Measurements from ENCODE around the gene TMEM14B.
A peak's percentile ranks its signal among the peaks of the same experiment; 100 is the strongest.
"Not testable (repeated sequence)": the region's sequence is repeated elsewhere in the genome, so short reads cannot be mapped to it uniquely, and the experiment has no call there.

Gene TMEM14B

DNA sequence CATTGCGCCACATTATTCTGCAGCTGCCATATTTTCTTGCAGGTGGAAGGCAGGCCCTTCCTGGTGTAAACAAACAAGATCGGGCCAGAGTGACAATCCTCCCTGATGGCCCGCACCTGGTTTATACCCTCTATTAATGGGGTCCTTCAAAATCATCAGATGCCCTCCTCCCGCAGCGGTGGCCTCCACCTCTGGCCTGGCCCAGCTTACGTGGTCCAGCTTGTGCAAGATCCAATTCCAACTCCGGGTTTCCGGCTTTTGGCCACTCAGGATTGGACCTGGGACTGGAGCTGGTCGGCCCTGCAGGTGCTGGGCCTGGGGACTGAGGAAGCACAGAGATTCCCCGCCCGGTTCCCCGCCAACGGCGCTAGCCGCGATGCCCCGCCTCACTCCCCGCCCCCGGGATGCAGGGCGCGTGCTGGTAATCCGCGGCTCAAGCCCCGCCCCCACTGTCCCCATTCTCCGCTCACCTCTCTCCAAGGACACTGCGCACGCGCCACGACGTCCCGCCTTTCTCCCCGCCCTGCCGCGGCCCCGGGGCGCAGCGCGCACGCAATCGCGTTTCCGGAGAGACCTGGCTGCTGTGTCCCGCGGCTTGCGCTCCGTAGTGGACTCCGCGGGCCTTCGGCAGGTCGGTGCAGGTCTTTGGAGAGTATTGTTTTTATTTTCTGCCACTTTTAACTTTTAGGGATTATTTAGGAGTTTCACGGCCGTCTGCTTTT is at the start of gene TMEM14B:
Gene TMEM14B, plus strand, starts transcription at position 555 of the 722 bp plus-strand sequence. CDS start 1,441 bp downstream, outside the sequence.
- peak; percentile 98 for DNase-seq (ENCODE audit: low spot score)

GRCh38 chr6:10713962-10714361 is 33.6 kb upstream of the TMEM14B start:
- no peak for DNase-seq (ENCODE audit: low spot score)

- DNase-seq (ENCODE audit: low spot score) = no peak
Measured at GRCh38 chr6:10719296-10719963, 28.2 kb upstream of the TMEM14B start.

DNA sequence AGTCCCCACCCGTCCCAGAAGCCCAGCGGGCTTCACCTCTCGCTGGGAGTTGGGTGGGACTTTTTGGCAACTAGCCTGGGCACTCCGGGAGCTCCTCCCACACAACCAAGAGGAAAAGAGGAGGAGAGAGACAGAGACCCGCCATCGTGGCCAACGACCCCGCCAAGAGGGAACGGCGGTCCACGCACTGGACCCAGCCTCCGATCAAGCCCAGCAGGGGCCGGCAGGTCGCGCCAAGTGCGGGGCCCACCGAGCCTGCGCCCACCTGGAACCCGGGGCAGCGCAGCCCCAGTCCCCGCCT is 27.7 kb upstream of the TMEM14B start:
- no peak for DNase-seq (ENCODE audit: low spot score)

DNA sequence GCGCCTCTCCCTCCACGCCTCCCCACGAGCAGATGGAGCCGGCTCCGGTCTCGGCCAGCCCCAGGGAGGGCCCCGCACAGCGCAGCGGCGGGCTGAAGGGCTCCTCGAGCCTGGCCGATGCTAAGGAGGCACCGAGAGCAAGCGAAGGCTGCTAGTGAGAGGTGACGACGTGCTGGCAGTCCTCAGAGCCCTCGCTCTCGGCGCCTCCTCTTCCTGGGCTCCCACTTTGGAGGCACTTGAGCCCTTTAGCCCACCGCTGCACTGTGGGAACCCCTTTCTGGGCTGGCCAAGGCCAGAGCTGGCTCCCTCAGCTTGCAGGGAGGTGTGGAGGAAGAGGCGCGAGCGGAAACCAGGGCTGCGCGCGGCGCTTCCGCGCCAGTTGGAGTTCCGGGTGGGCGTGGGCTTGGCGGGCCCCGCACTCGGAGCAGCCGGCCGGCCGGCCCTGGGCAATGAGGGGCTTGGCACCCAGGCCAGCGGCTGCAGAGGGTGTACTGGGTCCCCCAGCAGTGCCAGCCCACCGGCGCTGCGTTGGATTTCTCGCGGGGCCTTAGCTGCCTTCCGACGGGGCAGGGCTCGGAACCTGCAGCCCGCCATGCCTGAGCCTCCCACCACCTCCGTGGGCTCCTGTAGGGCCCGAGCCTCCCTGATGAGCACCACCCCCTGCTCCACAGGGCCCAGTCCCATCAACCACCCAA is 27.2 kb upstream of the TMEM14B start:
- no peak for DNase-seq (ENCODE audit: low spot score)

GRCh38 chr6:10720960-10721849 is 26.4 kb upstream of the TMEM14B start:
- not testable (repeated sequence) for DNase-seq (ENCODE audit: low spot score)

DNA sequence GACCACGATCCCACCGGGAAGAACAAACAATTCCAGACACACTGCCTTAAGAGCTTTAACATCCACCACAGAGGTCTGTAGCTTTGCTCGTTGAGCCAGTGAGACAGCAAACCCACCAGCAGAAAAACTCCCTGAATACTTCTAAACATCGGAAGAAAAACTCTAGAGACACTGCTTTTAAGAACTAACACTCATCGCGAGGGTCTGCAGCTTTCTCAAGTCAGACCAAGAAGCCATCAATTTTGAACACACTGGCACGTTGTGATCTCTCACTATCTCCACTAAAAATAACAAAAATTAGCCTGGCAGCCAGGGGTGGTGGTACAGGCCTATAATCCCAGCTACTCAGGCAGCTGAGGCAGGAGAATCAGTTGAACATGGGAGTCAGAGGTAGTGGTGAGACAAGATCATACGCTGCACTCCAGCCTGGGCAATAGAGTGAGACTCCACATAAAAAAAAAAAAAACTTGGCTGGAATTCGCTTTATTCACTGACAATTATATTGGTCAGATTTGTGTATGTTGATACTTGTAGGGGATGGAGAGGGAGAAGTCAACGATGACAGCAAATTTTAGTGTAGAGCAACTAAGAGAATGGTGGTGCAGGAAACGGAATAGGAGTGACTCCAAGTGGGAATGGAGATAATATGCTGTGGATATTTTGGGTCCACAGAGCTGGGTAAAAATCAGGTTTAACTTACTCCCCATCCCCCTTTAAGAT is 25.6 kb upstream of the TMEM14B start:
- DNase-seq (ENCODE audit: low spot score) = no peak

DNA sequence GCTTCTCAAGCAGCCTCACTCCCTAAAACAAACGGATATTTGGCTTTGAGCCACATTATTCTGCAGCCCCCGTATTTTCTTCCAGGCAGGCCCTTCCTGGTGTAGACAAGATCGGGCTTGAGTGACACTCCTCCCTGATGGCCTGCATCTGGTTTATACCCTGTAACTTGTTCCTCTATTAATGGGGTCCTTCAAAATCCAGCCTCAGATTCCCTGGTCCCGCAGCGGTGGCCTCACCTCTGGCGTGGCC is 25.1 kb upstream of the TMEM14B start:
- no peak for DNase-seq (ENCODE audit: low spot score)

- peak; percentile 99 for DNase-seq (ENCODE audit: low spot score)
Measured at GRCh38 chr6:10722820-10723566, 24.6 kb upstream of the TMEM14B start, which contains the start of gene TMEM14C. Gene TMEM14C, plus strand, starts transcription at chr6:10723070. Its CDS starts 1,544 bp downstream, at chr6:10724614.

GRCh38 chr6:10723567-10723881 is 24.1 kb upstream of the TMEM14B start:
- DNase-seq (ENCODE audit: low spot score) = no peak

GRCh38 chr6:10725044-10725443 is 22.6 kb upstream of the TMEM14B start:
- DNase-seq (ENCODE audit: low spot score) = no peak

DNA sequence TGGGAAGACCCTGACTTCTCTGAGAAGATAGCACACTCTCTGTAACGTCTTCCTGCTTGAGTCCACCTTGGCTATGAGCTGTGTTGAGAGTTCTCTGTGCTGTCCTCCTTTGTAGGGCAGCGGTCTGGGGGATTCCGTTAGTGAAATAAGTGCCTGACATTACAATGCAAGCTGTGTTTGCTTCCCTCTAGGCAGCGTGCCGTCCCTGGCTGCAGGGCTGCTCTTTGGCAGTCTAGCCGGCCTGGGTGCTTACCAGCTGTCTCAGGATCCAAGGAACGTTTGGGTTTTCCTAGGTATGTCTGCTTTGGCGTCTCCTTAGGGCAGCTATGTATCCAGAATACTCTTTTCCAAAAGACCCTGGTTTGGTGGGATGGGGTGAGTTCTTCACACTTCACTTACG is 21.9 kb upstream of the TMEM14B start:
- DNase-seq (ENCODE audit: low spot score) = peak; percentile 72

- peak; percentile 47 for DNase-seq (ENCODE audit: low spot score)
Measured at GRCh38 chr6:10730254-10730653, 17.4 kb upstream of the TMEM14B start.

DNA sequence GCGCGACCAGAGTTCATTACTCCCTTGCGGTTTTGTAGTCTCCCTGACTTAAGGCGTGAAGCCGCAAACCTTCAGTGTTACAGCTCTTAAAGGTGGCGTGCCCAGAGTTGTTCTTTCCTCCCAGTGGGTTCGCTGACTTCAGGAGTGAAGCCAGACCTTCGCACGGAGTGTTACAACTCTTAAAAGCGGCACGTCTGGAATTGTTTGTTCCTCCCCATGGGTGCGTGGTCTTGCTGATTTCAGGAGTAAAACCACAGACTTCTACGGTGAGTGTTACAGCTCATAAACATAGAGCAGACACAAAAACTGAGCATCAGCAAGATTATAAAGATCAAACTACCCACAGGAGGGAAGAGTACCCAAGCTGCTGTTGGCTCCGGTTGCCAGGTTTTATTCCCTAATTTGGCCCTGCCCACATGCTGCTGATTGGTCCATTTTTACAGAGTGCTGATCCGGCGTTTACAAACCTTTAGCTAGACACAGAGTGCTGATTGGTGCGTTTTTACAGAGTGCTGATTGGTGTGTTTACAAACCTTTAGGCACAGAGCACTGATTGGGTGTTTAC is 14.4 kb upstream of the TMEM14B start:
- no peak for DNase-seq (ENCODE audit: low spot score)

DNA sequence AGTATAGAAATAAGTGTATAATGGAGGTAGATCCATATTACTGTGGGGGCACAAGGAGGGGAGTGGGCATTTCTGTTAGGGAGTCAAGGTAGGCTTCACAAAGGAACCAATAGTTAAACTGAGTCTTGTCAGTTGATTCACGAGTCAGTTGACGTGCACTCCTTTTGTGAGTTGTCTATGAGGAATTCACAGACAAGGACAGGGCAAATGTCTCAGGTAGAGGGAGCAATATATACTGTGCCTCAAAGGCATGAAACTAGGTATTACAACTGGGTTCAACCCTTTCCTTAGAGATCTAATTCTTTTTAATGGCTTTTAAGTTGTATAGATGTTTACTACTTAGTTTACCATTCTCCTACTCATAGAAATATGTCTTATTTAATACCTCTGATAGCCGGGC is 13.7 kb upstream of the TMEM14B start:
- DNase-seq (ENCODE audit: low spot score) = no peak

DNA sequence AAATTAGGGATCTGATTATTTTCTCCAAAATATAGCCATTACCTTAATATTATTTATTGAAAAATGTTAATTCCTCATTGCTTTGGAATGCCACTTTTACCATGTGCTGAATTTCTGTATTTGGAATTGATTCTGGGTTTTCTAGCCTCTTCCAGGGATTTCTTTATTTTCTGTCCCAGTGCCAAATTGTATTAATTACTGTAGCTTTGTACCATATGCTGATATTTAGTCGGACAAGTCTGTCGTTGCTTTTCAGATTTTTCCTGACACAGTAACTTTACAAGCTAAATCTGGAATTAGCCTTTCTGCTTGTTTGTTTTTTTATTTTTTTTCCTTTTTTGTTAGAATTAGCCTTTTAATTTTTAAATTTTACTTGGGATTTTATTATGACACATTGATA is 10.9 kb upstream of the TMEM14B start:
- no peak for DNase-seq (ENCODE audit: low spot score)

GRCh38 chr6:10740061-10740460 is 7.5 kb upstream of the TMEM14B start:
- no peak for DNase-seq (ENCODE audit: low spot score)

DNA sequence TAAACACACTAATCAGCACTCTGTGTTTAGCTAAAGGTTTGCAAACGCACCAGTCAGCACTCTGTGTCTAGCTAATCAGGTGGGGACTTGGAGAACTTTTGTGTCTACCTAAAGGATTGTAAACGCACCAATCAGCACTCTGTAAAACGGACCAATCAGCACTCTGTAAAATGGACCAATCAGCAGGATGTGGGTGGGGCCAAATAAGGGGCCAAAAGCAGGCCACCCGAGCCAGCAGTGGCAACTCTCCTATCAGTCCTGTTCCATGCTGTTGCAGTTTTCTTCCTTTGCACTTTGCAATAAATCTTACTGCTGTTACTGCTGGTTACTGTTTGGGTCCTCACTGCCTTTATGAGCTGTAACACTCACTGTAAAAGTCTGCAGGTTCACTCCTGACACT is 6.0 kb upstream of the TMEM14B start:
- DNase-seq (ENCODE audit: low spot score) = not testable (repeated sequence)

DNA sequence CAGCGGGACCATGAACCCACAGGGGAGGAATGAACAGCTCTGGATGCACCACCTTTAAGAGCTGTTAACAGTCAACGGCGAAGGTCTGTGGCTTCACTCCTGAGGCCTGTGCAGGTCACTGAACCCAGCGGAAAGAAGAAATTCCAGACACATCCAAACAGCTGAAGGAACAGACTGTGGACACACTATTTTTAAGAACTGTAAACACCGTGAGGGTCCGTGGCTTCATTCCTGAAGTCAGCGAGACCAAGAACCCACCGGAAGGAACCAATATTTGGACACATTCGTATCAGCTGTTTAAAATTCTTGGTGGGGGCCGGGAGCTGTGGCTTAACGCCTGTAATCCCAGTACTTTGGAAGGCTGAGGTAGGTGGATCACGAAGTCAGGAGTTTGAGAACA is 5.4 kb upstream of the TMEM14B start:
- no peak for DNase-seq (ENCODE audit: low spot score)

GRCh38 chr6:10743515-10743914 is 4.1 kb upstream of the TMEM14B start:
- DNase-seq (ENCODE audit: low spot score) = no peak

DNA sequence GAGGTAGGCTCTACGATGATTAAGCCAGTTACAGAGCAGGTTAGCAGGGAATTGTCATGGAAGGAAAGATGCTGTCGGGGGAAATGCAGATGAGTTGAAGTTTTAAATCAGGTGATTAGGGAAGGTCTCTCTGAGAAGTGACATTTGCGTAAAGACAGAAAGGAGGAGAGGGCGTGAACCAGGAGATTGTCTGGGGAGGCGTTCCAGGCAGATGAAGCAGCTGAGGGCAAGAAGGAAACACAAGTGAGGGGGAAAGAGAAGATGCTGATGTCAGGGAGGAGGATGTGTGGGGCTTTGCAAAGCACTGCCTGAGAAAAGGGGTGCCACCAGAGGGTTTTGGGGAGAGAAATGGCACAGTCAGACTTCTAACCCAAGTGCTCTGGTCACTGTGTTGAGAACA is 2.5 kb upstream of the TMEM14B start:
- no peak for DNase-seq (ENCODE audit: low spot score)

All from Ammon's horn (tissue), 1 donor.